K562 (cell line): ENCODE results near the gene CTSZ. TPM values are rescaled to one million over a fixed set of nuclear protein-coding genes. Genes with fewer than 3 reads are reported as not detected.
A peak's percentile ranks its signal among the peaks of the same experiment; 100 is the strongest.

Experiments
- CBX8 ChIP-seq: fragments of 200-600 bp; sonication (generic); IDR thresholded peaks from 2 replicates; pipeline ENCODE4 v1.6.1; 2012; ENCODE audit warnings: borderline replicate concordance, mixed run types, low read depth, mild to moderate bottlenecking, moderate library complexity, mixed read lengths, low read length, control low read depth, inconsistent platforms; ENCODE audit not compliant: poor library complexity, severe bottlenecking; ENCODE audit errors: extremely low read depth
- ETS1 ChIP-seq: conservative IDR thresholded peaks from 2 replicates; pipeline ENCODE4 v1.6.1; 2011; ENCODE audit warnings: low read depth, mild to moderate bottlenecking, low read length; ENCODE audit not compliant: control insufficient read depth
- JUN ChIP-seq, 2 experiments: sonication (generic) in 1 of 2; formaldehyde crosslinking in 1 of 2; IDR thresholded peaks; 2 replicates each; pipeline versions ENCODE4 v1.6.1 to v1.8.0; 2012 to 2022; ENCODE audit warnings: borderline replicate concordance in 2 of 2, mild to moderate bottlenecking in 2 of 2, improper control_type of control experiment in 1 of 2, low read depth in 1 of 2, low read length in 1 of 2, missing genetic modification reagents in 1 of 2
- KDM1A ChIP-seq, 2 experiments: fragments of 450-650 bp; IDR thresholded peaks; 2 replicates each; pipeline ENCODE4 v1.6.1; 2016; ENCODE audit warnings: mild to moderate bottlenecking in 2 of 2
- RCOR1 ChIP-seq, 2 experiments: IDR thresholded peaks; 2 replicates each; pipeline ENCODE4 v1.6.1; 2012; ENCODE audit warnings: low read depth in 2 of 2, low read length in 2 of 2, borderline replicate concordance in 1 of 2, improper control_type of control experiment in 1 of 2
- ZNF318 ChIP-seq, 2 experiments: fragments of 450-650 bp; IDR thresholded peaks; 2 replicates each; pipeline ENCODE4 v1.6.1; 2016; ENCODE audit warnings: mild to moderate bottlenecking in 2 of 2, borderline replicate concordance in 1 of 2, low read depth in 1 of 2, moderate library complexity in 1 of 2
- ZNF830 ChIP-seq: fragments of 250-450 bp; sonication (Bioruptor Pico); IDR thresholded peaks from 2 replicates; pipeline ENCODE4 v1.5.0; 2021; ENCODE audit warnings: mild to moderate bottlenecking
- polyA plus RNA-seq, 8 experiments: library from polyadenylated mRNA; depleted of rRNA in 4 of 8; stranded (reverse) in 5 of 8; unstranded in 3 of 8; fragments of >200 nt; fragmentation: Nextera tagmentation in 2 of 8; fragmentation: Illumina TruSeq in 1 of 8; extraction: Ambion mirVana in 2 of 8; extraction: Trizol in 1 of 8; gene quantifications; 2 replicates each; pipeline versions ENCODE4 v1.2.1 to v1.2.3, GENCODE V29; 2011 to 2014; ENCODE audit warnings: inconsistent platforms in 1 of 8, missing spikeins in 1 of 8
- total RNA-seq, 7 experiments: library from RNA; depleted of rRNA in 6 of 7; stranded (reverse); fragments of >200 nt in 6 of 7; fragmentation: Illumina TruSeq in 2 of 7; extraction: Trizol in 2 of 7; gene quantifications; 2 replicates each; pipeline versions ENCODE4 v1.2.1 to v1.2.3, GENCODE V29; 2011 to 2021; ENCODE audit warnings: low replicate concordance in 1 of 7
- TF ChIP-seq, protein P1 (sequence below): fragments of 250-450 bp; sonication (Bioruptor Pico); IDR thresholded peaks from 2 replicates; pipeline ENCODE4 v1.5.0; 2020; ENCODE audit warnings: mild to moderate bottlenecking, borderline replicate concordance
- TF ChIP-seq, protein P2 (sequence below): sonication (generic); formaldehyde crosslinking; IDR thresholded peaks from 2 replicates; pipeline ENCODE4 v1.8.1; 2022; ENCODE audit warnings: missing genetic modification reagents
- TF ChIP-seq, protein P3 (sequence below), 3 experiments: IDR thresholded peaks in 2 of 3; conservative IDR thresholded peaks in 1 of 3; 2 replicates each; pipeline ENCODE4 v1.5.1; 2011 to 2012; ENCODE audit warnings: low read length in 3 of 3, mild to moderate bottlenecking in 3 of 3, control low read depth in 2 of 3, improper control_type of control experiment in 1 of 3, inconsistent platforms in 1 of 3, low read depth in 1 of 3, mixed read lengths in 1 of 3, moderate library complexity in 1 of 3; ENCODE audit not compliant: insufficient read depth in 2 of 3

Gene CTSZ
- total and polyA plus RNA-seq, 9 of the 15 experiments (the other 6 are each of a cell fraction or from before 2014, with no cell fraction given): 1.6 to 143 (median 82.8) TPM

- TF ChIP-seq, protein P1, sequence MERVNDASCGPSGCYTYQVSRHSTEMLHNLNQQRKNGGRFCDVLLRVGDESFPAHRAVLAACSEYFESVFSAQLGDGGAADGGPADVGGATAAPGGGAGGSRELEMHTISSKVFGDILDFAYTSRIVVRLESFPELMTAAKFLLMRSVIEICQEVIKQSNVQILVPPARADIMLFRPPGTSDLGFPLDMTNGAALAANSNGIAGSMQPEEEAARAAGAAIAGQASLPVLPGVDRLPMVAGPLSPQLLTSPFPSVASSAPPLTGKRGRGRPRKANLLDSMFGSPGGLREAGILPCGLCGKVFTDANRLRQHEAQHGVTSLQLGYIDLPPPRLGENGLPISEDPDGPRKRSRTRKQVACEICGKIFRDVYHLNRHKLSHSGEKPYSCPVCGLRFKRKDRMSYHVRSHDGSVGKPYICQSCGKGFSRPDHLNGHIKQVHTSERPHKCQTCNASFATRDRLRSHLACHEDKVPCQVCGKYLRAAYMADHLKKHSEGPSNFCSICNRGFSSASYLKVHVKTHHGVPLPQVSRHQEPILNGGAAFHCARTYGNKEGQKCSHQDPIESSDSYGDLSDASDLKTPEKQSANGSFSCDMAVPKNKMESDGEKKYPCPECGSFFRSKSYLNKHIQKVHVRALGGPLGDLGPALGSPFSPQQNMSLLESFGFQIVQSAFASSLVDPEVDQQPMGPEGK (CRISPR knock-in tag): 0 out of 2 replicates have a peak, but pooled peaks have one; percentile 44
- TF ChIP-seq, protein P2, sequence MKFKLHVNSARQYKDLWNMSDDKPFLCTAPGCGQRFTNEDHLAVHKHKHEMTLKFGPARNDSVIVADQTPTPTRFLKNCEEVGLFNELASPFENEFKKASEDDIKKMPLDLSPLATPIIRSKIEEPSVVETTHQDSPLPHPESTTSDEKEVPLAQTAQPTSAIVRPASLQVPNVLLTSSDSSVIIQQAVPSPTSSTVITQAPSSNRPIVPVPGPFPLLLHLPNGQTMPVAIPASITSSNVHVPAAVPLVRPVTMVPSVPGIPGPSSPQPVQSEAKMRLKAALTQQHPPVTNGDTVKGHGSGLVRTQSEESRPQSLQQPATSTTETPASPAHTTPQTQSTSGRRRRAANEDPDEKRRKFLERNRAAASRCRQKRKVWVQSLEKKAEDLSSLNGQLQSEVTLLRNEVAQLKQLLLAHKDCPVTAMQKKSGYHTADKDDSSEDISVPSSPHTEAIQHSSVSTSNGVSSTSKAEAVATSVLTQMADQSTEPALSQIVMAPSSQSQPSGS (CRISPR knock-in tag): no peak
- TF ChIP-seq RCOR1 (IDR thresholded peaks at IDR 0.05; ENCODE audit: borderline replicate concordance in 1 of 2, low read depth in 2 of 2, low read length in 2 of 2) (peak; percentile 85 to 88), JUN (IDR thresholded peaks at IDR 0.05; ENCODE audit: borderline replicate concordance, low read depth, low read length) (0 out of 2 replicates have a peak, but pooled peaks have one; percentile 4), JUN (CRISPR knock-in tag; IDR thresholded peaks at IDR 0.05; ENCODE audit: borderline replicate concordance) (no peak), CBX8 (no peak), ZNF830 (CRISPR knock-in tag) (0 out of 2 replicates have a peak, but pooled peaks have one; percentile 19), ETS1 (no peak), KDM1A (IDR thresholded peaks at IDR 0.05) (peak; percentile 96), ZNF318 (IDR thresholded peaks at IDR 0.05; ENCODE audit: borderline replicate concordance in 1 of 2, low read depth in 1 of 2) (no peak)
- TF ChIP-seq, protein P3, sequence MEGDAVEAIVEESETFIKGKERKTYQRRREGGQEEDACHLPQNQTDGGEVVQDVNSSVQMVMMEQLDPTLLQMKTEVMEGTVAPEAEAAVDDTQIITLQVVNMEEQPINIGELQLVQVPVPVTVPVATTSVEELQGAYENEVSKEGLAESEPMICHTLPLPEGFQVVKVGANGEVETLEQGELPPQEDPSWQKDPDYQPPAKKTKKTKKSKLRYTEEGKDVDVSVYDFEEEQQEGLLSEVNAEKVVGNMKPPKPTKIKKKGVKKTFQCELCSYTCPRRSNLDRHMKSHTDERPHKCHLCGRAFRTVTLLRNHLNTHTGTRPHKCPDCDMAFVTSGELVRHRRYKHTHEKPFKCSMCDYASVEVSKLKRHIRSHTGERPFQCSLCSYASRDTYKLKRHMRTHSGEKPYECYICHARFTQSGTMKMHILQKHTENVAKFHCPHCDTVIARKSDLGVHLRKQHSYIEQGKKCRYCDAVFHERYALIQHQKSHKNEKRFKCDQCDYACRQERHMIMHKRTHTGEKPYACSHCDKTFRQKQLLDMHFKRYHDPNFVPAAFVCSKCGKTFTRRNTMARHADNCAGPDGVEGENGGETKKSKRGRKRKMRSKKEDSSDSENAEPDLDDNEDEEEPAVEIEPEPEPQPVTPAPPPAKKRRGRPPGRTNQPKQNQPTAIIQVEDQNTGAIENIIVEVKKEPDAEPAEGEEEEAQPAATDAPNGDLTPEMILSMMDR (IDR thresholded peaks at IDR 0.05 in 2 of 3, conservative IDR thresholded peaks at IDR 0.05 in 1 of 3; ENCODE audit: insufficient read depth in 2 of 3, low read depth in 1 of 3, low read length in 3 of 3): 0 out of 6 replicates have a peak, but pooled peaks of 1 of the 3 experiments have one; percentile 16
Measured at GRCh38 chr20:59032713-59033059, 25.6 kb upstream of the CTSZ start (continued).
